Posterior vena cava (tissue), 2 donors: ENCODE data around the gene ETV3L. TPM values are rescaled to one million over a fixed set of nuclear protein-coding genes. Genes with fewer than 3 reads are reported as not detected.
A peak's percentile ranks its signal among the peaks of the same experiment; 100 is the strongest.

ENCODE experiments used
- DNase-seq: peaks from one replicate; pipeline ENCODE4 v3.0.0-alpha.2; 2020; ENCODE audit warnings: low spot score
- intact Hi-C, 2 donors: fragments of 100-400 bp; cut with DNase I; formaldehyde crosslinking; loops; one replicate each; pipeline versions ENCODE4 v1.14.1 to v1.14.2; 2022 to 2023
- total RNA-seq, 2 donors: library from RNA; stranded (reverse); fragmentation: NEBNext Ultra II Directional; extraction: Animal tissue kit (Norgen Biotek cat#: 25700); gene quantifications; one replicate each; pipeline ENCODE4 v1.2.1, GENCODE V29; 2021
- donor health status: DM: yes; HTN: yes; CAD: no.
- donor health status: DM: yes; HTN: yes; CAD: no.

The ETV3L gene
- total RNA-seq, 2 donors from 2014 or later, result not detected

GRCh38 chr1:157133426-157133825 is 33.8 kb upstream of the ETV3L start:
- intact Hi-C loops, result no loop called here

GRCh38 chr1:157132616-157133167 is 33.1 kb upstream of the ETV3L start:
- intact Hi-C loops, result no loop called here

More at GRCh38 chr1:157133426-157133825, 33.8 kb upstream of the ETV3L start:
- DNase-seq, result no peak

GRCh38 chr1:157132111-157132510 is 32.5 kb upstream of the ETV3L start:
- intact Hi-C loops, result no loop called here
- DNase-seq, result no peak

More at GRCh38 chr1:157132616-157133167, 33.1 kb upstream of the ETV3L start:
- no peak for DNase-seq

- no peak for DNase-seq
- intact Hi-C loops, result no loop called here
These were observed 31.7 kb upstream of the ETV3L start for GRCh38 chr1:157131281-157131680.

GRCh38 chr1:157124855-157125254 is 25.2 kb upstream of the ETV3L start:
- intact Hi-C loops, result loop anchor here in 1 of 2 donors (5.0 kb wide), 1 partner anchor 33 kb away; no protein-coding TSS in a partner anchor
- no peak for DNase-seq

- no peak for DNase-seq
- intact Hi-C loops, result no loop called here
These were observed 19.8 kb upstream of the ETV3L start for GRCh38 chr1:157119448-157119847.

- no peak for DNase-seq
- intact Hi-C loops, result no loop called here
These were observed 19.4 kb upstream of the ETV3L start for GRCh38 chr1:157119008-157119407.

- intact Hi-C loops, result no loop called here
- DNase-seq, result peak; percentile 35
These were observed 18.0 kb upstream of the ETV3L start for GRCh38 chr1:157117527-157118057.

GRCh38 chr1:157116737-157117103 is 17.1 kb upstream of the ETV3L start:
- DNase-seq, result no peak
- intact Hi-C loops, result no loop called here

GRCh38 chr1:157115851-157116736 is 16.5 kb upstream of the ETV3L start:
- peak; percentile 58 for DNase-seq
- intact Hi-C loops, result no loop called here

- intact Hi-C loops, result no loop called here
- DNase-seq, result peak; percentile 59
These were observed 15.8 kb upstream of the ETV3L start for GRCh38 chr1:157115429-157115838.

- peak; percentile 60 for DNase-seq
These were observed 14.8 kb upstream of the ETV3L start for GRCh38 chr1:157114183-157115121.

GRCh38 chr1:157113631-157114030 is 14.0 kb upstream of the ETV3L start:
- intact Hi-C loops, result no loop called here

More at GRCh38 chr1:157114183-157115121, 14.8 kb upstream of the ETV3L start:
- intact Hi-C loops, result no loop called here

GRCh38 chr1:157113106-157113505 is 13.5 kb upstream of the ETV3L start:
- DNase-seq, result peak; percentile 68
- intact Hi-C loops, result no loop called here

More at GRCh38 chr1:157113631-157114030, 14.0 kb upstream of the ETV3L start:
- DNase-seq, result peak; percentile 49

- peak; percentile 51 for DNase-seq
- intact Hi-C loops, result no loop called here
These were observed 12.7 kb upstream of the ETV3L start for GRCh38 chr1:157112186-157112867.

- DNase-seq, result peak; percentile 49
- intact Hi-C loops, result no loop called here
These were observed 12.0 kb upstream of the ETV3L start for GRCh38 chr1:157111396-157112165.

GRCh38 chr1:157110686-157111085 is 11.1 kb upstream of the ETV3L start:
- peak; percentile 69 for DNase-seq
- intact Hi-C loops, result no loop called here

GRCh38 chr1:157110003-157110402 is 10.4 kb upstream of the ETV3L start:
- peak; percentile 59 for DNase-seq
- intact Hi-C loops, result no loop called here
